ENCODE measurements around the gene RBFOX1. TPM values are rescaled to one million over a fixed set of nuclear protein-coding genes. Genes with fewer than 3 reads are reported as not detected.

Gene RBFOX1
- total and polyA plus RNA-seq, 4 donors = 47.4 to 169 (median 118) TPM

DNA sequence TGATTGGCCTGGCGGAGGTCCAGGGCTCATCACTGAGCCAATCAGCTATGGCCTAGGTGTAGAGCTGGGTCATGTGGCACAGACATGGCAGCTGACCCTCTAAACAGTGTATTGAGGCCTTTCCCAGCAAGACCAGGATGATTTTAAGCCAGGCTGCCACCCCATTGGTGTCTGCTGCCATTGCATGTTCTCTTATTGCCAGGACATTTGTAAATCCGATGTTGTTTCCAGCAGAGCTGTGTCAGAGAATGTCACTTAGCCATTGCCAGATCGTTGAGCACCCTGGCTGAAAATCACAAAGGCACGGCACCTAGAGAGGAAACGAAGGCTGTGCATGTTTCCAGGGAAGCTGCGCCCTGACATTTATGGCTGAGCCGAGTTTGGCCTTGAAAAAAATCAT, 33.4 kb downstream of the RBFOX1 start:
- Histone ChIP-seq H3K27ac (ENCODE audit: low read depth, low read length) (no peak overlapping the region), H3K27me3 (ENCODE audit: control insufficient read depth, insufficient read depth, low read length) (no peaks in the 10 kb centered on the region), H3K9me3 (ENCODE audit: control insufficient read depth, insufficient read depth, low read length) (no peaks in the 10 kb centered on the region), H3K4me3 (ENCODE audit: low read depth, low read length) (no peak overlapping the region), H3K4me1 (ENCODE audit: control insufficient read depth, insufficient read depth, low read length) (peaks cover 13% of the 10 kb centered on the region), H3K36me3 (ENCODE audit: control insufficient read depth, insufficient read depth, low read length) (no peaks in the 10 kb centered on the region)
- peak in 2 of 6 donors; percentile 49 to 68 for DNase-seq (ENCODE audit: low read depth in 4 of 6, low spot score in 6 of 6)
- WGBS (ENCODE audit: insufficient coverage) = 63% methylated on average over 7 of the region's 7 CpGs

GRCh38 chr16:7366993-7367880, 34.6 kb downstream of the RBFOX1 start:
- DNase-seq (ENCODE audit: low read depth in 4 of 6, low spot score in 6 of 6) = peak in 1 of 6 donors; percentile 63
- WGBS (ENCODE audit: insufficient coverage) = 70% methylated on average over 3 of the region's 8 CpGs
- H3K4me1 ChIP-seq (ENCODE audit: control insufficient read depth, insufficient read depth, low read length) = peaks cover 13% of the 10 kb centered on the region
- H3K27ac ChIP-seq (ENCODE audit: low read depth, low read length) = no peak overlapping the region
- no peaks in the 10 kb centered on the region for H3K36me3 ChIP-seq (ENCODE audit: control insufficient read depth, insufficient read depth, low read length)
- H3K27me3 ChIP-seq (ENCODE audit: control insufficient read depth, insufficient read depth, low read length) = no peaks in the 10 kb centered on the region
- H3K9me3 ChIP-seq (ENCODE audit: control insufficient read depth, insufficient read depth, low read length) = no peaks in the 10 kb centered on the region
- no peak overlapping the region for H3K4me3 ChIP-seq (ENCODE audit: low read depth, low read length)

- H3K4me3 ChIP-seq (ENCODE audit: low read depth, low read length) = no peak overlapping the region
- H3K27me3 ChIP-seq (ENCODE audit: control insufficient read depth, insufficient read depth, low read length) = no peaks in the 10 kb centered on the region
- H3K9me3 ChIP-seq (ENCODE audit: control insufficient read depth, insufficient read depth, low read length) = no peaks in the 10 kb centered on the region
- peak in 2 of 6 donors; percentile 37 to 73 for DNase-seq (ENCODE audit: low read depth in 4 of 6, low spot score in 6 of 6)
- peaks cover 6% of the 10 kb centered on the region for H3K4me1 ChIP-seq (ENCODE audit: control insufficient read depth, insufficient read depth, low read length)
- no peak overlapping the region for H3K27ac ChIP-seq (ENCODE audit: low read depth, low read length)
- 42% methylated on average over 2 of the region's 4 CpGs for WGBS (ENCODE audit: insufficient coverage)
- no peaks in the 10 kb centered on the region for H3K36me3 ChIP-seq (ENCODE audit: control insufficient read depth, insufficient read depth, low read length)
These were observed 36.6 kb downstream of the RBFOX1 start for GRCh38 chr16:7369204-7369603.

GRCh38 chr16:7372095-7372494, 39.5 kb downstream of the RBFOX1 start:
- Histone ChIP-seq H3K27me3 (ENCODE audit: control insufficient read depth, insufficient read depth, low read length) (no peaks in the 10 kb centered on the region), H3K4me1 (ENCODE audit: control insufficient read depth, insufficient read depth, low read length) (no peaks in the 10 kb centered on the region), H3K27ac (ENCODE audit: low read depth, low read length) (no peak overlapping the region), H3K4me3 (ENCODE audit: low read depth, low read length) (no peak overlapping the region), H3K9me3 (ENCODE audit: control insufficient read depth, insufficient read depth, low read length) (no peaks in the 10 kb centered on the region), H3K36me3 (ENCODE audit: control insufficient read depth, insufficient read depth, low read length) (no peaks in the 10 kb centered on the region)
- WGBS (ENCODE audit: insufficient coverage) = 90% methylated on average over 4 of the region's 4 CpGs
- DNase-seq (ENCODE audit: low read depth in 4 of 6, low spot score in 6 of 6) = no peak

DNA sequence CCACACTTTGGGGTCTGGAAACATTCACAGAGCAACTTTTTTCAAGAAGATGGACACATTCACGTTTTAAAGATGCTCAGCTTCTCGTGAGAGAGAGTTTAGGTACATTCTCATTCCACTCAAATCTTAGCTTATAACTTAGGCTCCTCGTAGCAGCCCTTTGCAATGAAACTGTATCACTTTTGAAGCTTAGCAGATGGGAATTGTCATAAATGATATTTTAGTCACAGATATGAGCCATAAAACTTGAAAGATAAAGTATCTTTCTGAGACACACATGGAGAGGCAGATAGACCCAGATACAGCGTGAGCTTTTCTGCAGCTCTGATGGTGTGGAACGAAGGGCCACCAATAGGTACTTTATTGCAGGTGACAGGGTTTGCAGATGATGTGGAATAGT, 41.1 kb downstream of the RBFOX1 start:
- 100% methylated on average over 2 of the region's 5 CpGs for WGBS (ENCODE audit: insufficient coverage)
- Histone ChIP-seq H3K36me3 (ENCODE audit: control insufficient read depth, insufficient read depth, low read length) (no peaks in the 10 kb centered on the region), H3K9me3 (ENCODE audit: control insufficient read depth, insufficient read depth, low read length) (no peaks in the 10 kb centered on the region), H3K4me1 (ENCODE audit: control insufficient read depth, insufficient read depth, low read length) (no peaks in the 10 kb centered on the region), H3K27me3 (ENCODE audit: control insufficient read depth, insufficient read depth, low read length) (no peaks in the 10 kb centered on the region), H3K4me3 (ENCODE audit: low read depth, low read length) (no peak overlapping the region), H3K27ac (ENCODE audit: low read depth, low read length) (no peak overlapping the region)
- no peak for DNase-seq (ENCODE audit: low read depth in 4 of 6, low spot score in 6 of 6)

GRCh38 chr16:7374614-7375174, 42.0 kb downstream of the RBFOX1 start:
- WGBS (ENCODE audit: insufficient coverage) = 55% methylated on average over 2 of the region's 9 CpGs
- Histone ChIP-seq H3K4me1 (ENCODE audit: control insufficient read depth, insufficient read depth, low read length) (no peaks in the 10 kb centered on the region), H3K27me3 (ENCODE audit: control insufficient read depth, insufficient read depth, low read length) (no peaks in the 10 kb centered on the region), H3K36me3 (ENCODE audit: control insufficient read depth, insufficient read depth, low read length) (no peaks in the 10 kb centered on the region), H3K27ac (ENCODE audit: low read depth, low read length) (no peak overlapping the region), H3K9me3 (ENCODE audit: control insufficient read depth, insufficient read depth, low read length) (no peaks in the 10 kb centered on the region), H3K4me3 (ENCODE audit: low read depth, low read length) (no peak overlapping the region)
- no peak for DNase-seq (ENCODE audit: low read depth in 4 of 6, low spot score in 6 of 6)

DNA sequence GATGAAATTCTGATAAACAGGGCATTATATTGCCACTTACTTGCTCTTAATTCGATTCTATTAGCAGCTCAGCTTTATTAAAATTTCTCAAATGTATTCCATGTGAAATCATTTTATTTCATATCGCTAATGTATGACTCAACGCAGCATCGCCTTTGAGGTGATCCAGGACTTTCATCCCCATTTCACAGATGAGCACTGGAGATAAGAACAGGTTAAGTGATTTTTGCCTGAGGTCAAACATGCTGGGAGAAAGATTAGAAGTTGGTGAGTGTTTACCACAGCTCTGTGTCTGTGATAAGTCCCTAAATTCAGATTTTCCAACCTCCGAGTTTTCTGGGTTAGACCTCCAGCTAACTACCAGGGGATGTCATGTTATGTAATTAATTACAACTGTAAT, 43.6 kb downstream of the RBFOX1 start:
- no peak for DNase-seq (ENCODE audit: low read depth in 4 of 6, low spot score in 6 of 6)
- Histone ChIP-seq H3K4me1 (ENCODE audit: control insufficient read depth, insufficient read depth, low read length) (no peaks in the 10 kb centered on the region), H3K9me3 (ENCODE audit: control insufficient read depth, insufficient read depth, low read length) (no peaks in the 10 kb centered on the region), H3K27me3 (ENCODE audit: control insufficient read depth, insufficient read depth, low read length) (no peaks in the 10 kb centered on the region), H3K4me3 (ENCODE audit: low read depth, low read length) (no peak overlapping the region), H3K27ac (ENCODE audit: low read depth, low read length) (no peak overlapping the region), H3K36me3 (ENCODE audit: control insufficient read depth, insufficient read depth, low read length) (no peaks in the 10 kb centered on the region)
- WGBS (ENCODE audit: insufficient coverage) = 90% methylated on average over 2 of the region's 5 CpGs

- Histone ChIP-seq H3K36me3 (ENCODE audit: control insufficient read depth, insufficient read depth, low read length) (no peaks in the 10 kb centered on the region), H3K4me3 (ENCODE audit: low read depth, low read length) (no peak overlapping the region), H3K9me3 (ENCODE audit: control insufficient read depth, insufficient read depth, low read length) (no peaks in the 10 kb centered on the region), H3K4me1 (ENCODE audit: control insufficient read depth, insufficient read depth, low read length) (no peaks in the 10 kb centered on the region), H3K27ac (ENCODE audit: low read depth, low read length) (no peak overlapping the region), H3K27me3 (ENCODE audit: control insufficient read depth, insufficient read depth, low read length) (no peaks in the 10 kb centered on the region)
- no CpG with 5 or more reads among the region's 5 CpGs for WGBS (ENCODE audit: insufficient coverage)
- no peak for DNase-seq (ENCODE audit: low read depth in 4 of 6, low spot score in 6 of 6)
These were observed 44.6 kb downstream of the RBFOX1 start for GRCh38 chr16:7377231-7377630.

GRCh38 chr16:7378024-7378695, 45.5 kb downstream of the RBFOX1 start:
- H3K27ac ChIP-seq (ENCODE audit: low read depth, low read length) = no peak overlapping the region
- no peaks in the 10 kb centered on the region for H3K9me3 ChIP-seq (ENCODE audit: control insufficient read depth, insufficient read depth, low read length)
- no peak overlapping the region for H3K4me3 ChIP-seq (ENCODE audit: low read depth, low read length)
- DNase-seq (ENCODE audit: low read depth in 4 of 6, low spot score in 6 of 6) = no peak
- 80% methylated on average over 15 of the region's 16 CpGs for WGBS (ENCODE audit: insufficient coverage)
- no peaks in the 10 kb centered on the region for H3K36me3 ChIP-seq (ENCODE audit: control insufficient read depth, insufficient read depth, low read length)
- H3K27me3 ChIP-seq (ENCODE audit: control insufficient read depth, insufficient read depth, low read length) = no peaks in the 10 kb centered on the region
- no peaks in the 10 kb centered on the region for H3K4me1 ChIP-seq (ENCODE audit: control insufficient read depth, insufficient read depth, low read length)
